NCI-H2171 (cell line): ENCODE data around the gene ASPSCR1.

Source experiments
- DNase-seq: peaks from one replicate; lab custom pipeline; 2025; lab: John Stamatoyannopoulos, UW

The ASPSCR1 gene

GRCh38 chr17:81977211-81977808 lies at the start of gene ASPSCR1:
TSS of gene ASPSCR1 (plus strand) at chr17:81977629. CDS start at chr17:81977647, 18 bp downstream.
- peak; percentile 85 for DNase-seq

- DNase-seq = peak; percentile 94
Measured at GRCh38 chr17:81927653-81928543, 49.5 kb upstream of the ASPSCR1 start, which contains the start of gene MAFG. TSS of gene MAFG (minus strand) at chr17:81927735. CDS start at chr17:81923185, 4,550 bp downstream.

GRCh38 chr17:81928544-81929252 lies 48.7 kb upstream of the ASPSCR1 start:
- no peak for DNase-seq

GRCh38 chr17:81929253-81930141 lies 47.9 kb upstream of the ASPSCR1 start:
- no peak for DNase-seq

- peak; percentile 69 for DNase-seq
Measured at GRCh38 chr17:81930142-81931125, 47.0 kb upstream of the ASPSCR1 start.

GRCh38 chr17:81931189-81931556 lies 46.3 kb upstream of the ASPSCR1 start:
- DNase-seq = peak; percentile 57

- peak; percentile 86 for DNase-seq
Measured at GRCh38 chr17:81931557-81932332, 45.7 kb upstream of the ASPSCR1 start.

- DNase-seq = no peak
Measured at GRCh38 chr17:81932333-81932983, 45.0 kb upstream of the ASPSCR1 start.

- no peak for DNase-seq
Measured at GRCh38 chr17:81933178-81933699, 44.2 kb upstream of the ASPSCR1 start.

GRCh38 chr17:81934098-81934757 lies 43.2 kb upstream of the ASPSCR1 start:
- no peak for DNase-seq

GRCh38 chr17:81934850-81935708 lies 42.4 kb upstream of the ASPSCR1 start:
- DNase-seq = no peak

GRCh38 chr17:81935709-81936084 lies 41.7 kb upstream of the ASPSCR1 start:
- DNase-seq = no peak

GRCh38 chr17:81939218-81939617 lies 38.2 kb upstream of the ASPSCR1 start:
- no peak for DNase-seq

GRCh38 chr17:81939881-81940385 lies 37.5 kb upstream of the ASPSCR1 start:
- no peak for DNase-seq

- DNase-seq = no peak
Measured at GRCh38 chr17:81940538-81941483, 36.6 kb upstream of the ASPSCR1 start.
